ENCODE results near the gene MFRP.

DNA sequence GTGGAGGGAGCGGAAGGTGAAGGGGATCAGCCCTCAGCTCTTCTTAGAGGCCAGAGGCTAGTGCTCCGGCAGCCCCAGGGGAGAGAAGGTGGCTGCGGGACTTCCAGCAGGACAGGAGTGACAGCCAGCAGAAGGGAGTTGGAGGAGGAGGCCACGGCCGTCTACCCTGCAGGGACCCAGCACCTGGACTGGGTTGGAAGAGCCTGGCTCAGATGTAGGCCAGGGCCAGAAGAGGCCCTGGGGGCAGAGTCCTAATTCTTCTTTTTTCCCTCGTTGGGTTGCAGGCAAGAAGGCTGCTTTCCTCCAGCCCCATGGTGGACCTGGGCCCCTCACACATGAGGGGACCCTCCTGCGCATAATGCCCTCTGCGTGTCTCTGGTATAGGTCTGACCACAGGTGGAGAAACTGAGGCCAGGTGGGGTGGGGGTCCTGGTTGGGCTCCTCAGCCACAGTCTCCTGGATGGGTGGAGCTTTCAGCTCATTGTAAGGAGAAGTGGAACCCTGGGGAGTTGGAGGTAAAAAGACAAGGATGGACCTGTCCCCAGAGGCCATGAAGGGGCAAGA lies 27.3 kb downstream of the MFRP start:
- no peak for TF ChIP-seq EZH2 (IDR thresholded peaks at IDR 0.05)
- no peak for TF ChIP-seq POLR2AphosphoS5 (IDR thresholded peaks at IDR 0.05; ENCODE audit: borderline replicate concordance, low read depth, low read length)
- TF ChIP-seq FOXP2 (optimal IDR thresholded peaks at IDR 0.05; ENCODE audit: control extremely low read depth, extremely low read length, insufficient read depth): no peak

Measured in SK-N-MC (cell line).